Measurements from ENCODE around the gene GRIN2A.

- no peak for TF ChIP-seq CTCF (optimal IDR thresholded peaks at IDR 0.05 in 1 of 3, IDR thresholded peaks at IDR 0.05 in 1 of 3, conservative IDR thresholded peaks at IDR 0.05 in 1 of 3; ENCODE audit: extremely low read depth in 1 of 3, insufficient read depth in 2 of 3, low read length in 3 of 3)
- TF ChIP-seq EZH2 (IDR thresholded peaks at IDR 0.05; ENCODE audit: low read length), result no peak
These were observed 368.6 kb downstream of the GRIN2A start for GRCh38 chr16:9813665-9814064.

Data from keratinocyte (primary cell).